B cell (primary cell): ENCODE data around the gene CHMP5. TPM values are rescaled to one million over a fixed set of nuclear protein-coding genes. Genes with fewer than 3 reads are reported as not detected.

Source experiments
- ATAC-seq: fragments of 200-7000 bp; cut with Tn5 transposase; one replicate; pipeline ENCODE4 v1.10.0; 2021; ENCODE audit warnings: low read depth, mild to moderate bottlenecking, moderate number of reproducible peaks, moderate library complexity
- CTCF ChIA-PET: fragments of 350-600 bp; sonication (Branson Sonifier 250); formaldehyde crosslinking; loops from one replicate; lab custom pipeline; 2021; ENCODE audit warnings: antibody characterized with exemption, inconsistent platforms; lab: Charles Lee
- POLR2A ChIA-PET: fragments of 350-600 bp; sonication (Branson Sonifier 250); formaldehyde crosslinking; loops from one replicate; lab custom pipeline; 2021; ENCODE audit warnings: antibody characterized with exemption; lab: Charles Lee
- DNase-seq: peaks from one replicate; pipeline ENCODE4 v3.0.0; 2013
- H2AFZ ChIP-seq: 2 replicates; pipeline ENCODE4 v1.6.1; 2012; ENCODE audit warnings: mild to moderate bottlenecking, low read depth, low read length; ENCODE audit not compliant: insufficient read depth, poor library complexity, severe bottlenecking
- H3K27ac ChIP-seq, 2 donors: 1 replicate in 1 of 2; 2 replicates in 1 of 2; pipeline ENCODE4 v1.5.1; 2012 to 2013; ENCODE audit warnings: low read length in 2 of 2, mild to moderate bottlenecking in 2 of 2, moderate library complexity in 1 of 2
- H3K27me3 ChIP-seq, 4 experiments: fragments of 200-600 bp in 1 of 4; sonication (generic) in 1 of 4; replicated peaks in 1 of 4; 1 replicate in 2 of 4; 2 replicates in 2 of 4; pipeline versions ENCODE4 v1.6.1 to v1.7.0; 2013 to 2016; ENCODE audit warnings: low read length in 3 of 4, mild to moderate bottlenecking in 2 of 4, mixed read lengths in 1 of 4, moderate library complexity in 1 of 4; ENCODE audit not compliant: insufficient read depth in 4 of 4, control insufficient read depth in 3 of 4; ENCODE audit errors: control extremely low read depth in 1 of 4
- H3K36me3 ChIP-seq, 2 experiments: replicated peaks in 1 of 2; 1 replicate in 1 of 2; 2 replicates in 1 of 2; pipeline versions ENCODE4 v1.6.1 to v1.7.1; 2013; ENCODE audit warnings: low read length in 1 of 2; ENCODE audit not compliant: insufficient read depth in 2 of 2, control insufficient read depth in 1 of 2; ENCODE audit errors: control extremely low read depth in 1 of 2, extremely low read depth in 1 of 2
- H3K4me1 ChIP-seq, 2 donors: fragments of 200-600 bp in 1 of 2; sonication (generic) in 1 of 2; 1 replicate in 1 of 2; 2 replicates in 1 of 2; pipeline versions ENCODE4 v1.5.1 to v1.6.1; 2013 to 2017; ENCODE audit warnings: low read length in 2 of 2; ENCODE audit not compliant: control insufficient read depth in 2 of 2, insufficient read depth in 2 of 2
- H3K4me2 ChIP-seq: replicated peaks from 2 replicates; pipeline ENCODE3; 2012; ENCODE audit warnings: mild to moderate bottlenecking, low read depth, low read length; ENCODE audit not compliant: poor library complexity, severe bottlenecking
- H3K4me3 ChIP-seq, 5 experiments: fragments of 200-600 bp in 1 of 5; sonication (generic) in 1 of 5; 1 replicate in 3 of 5; 2 replicates in 2 of 5; pipeline versions ENCODE4 v1.5.1 to v1.7.0; 2011 to 2016; ENCODE audit warnings: low read length in 4 of 5, mild to moderate bottlenecking in 4 of 5, low read depth in 2 of 5, control low read depth in 1 of 5, moderate library complexity in 1 of 5; ENCODE audit not compliant: insufficient read depth in 1 of 5; ENCODE audit errors: control extremely low read depth in 1 of 5, extremely low read depth in 1 of 5
- H3K79me2 ChIP-seq: fragments of 200-600 bp; sonication (generic); one replicate; pipeline ENCODE4 v1.6.0; 2016; ENCODE audit warnings: low read length; ENCODE audit not compliant: control insufficient read depth, insufficient read depth
- H3K9ac ChIP-seq: fragments of 200-600 bp; sonication (generic); 2 replicates; pipeline ENCODE4 v1.6.1; 2017; ENCODE audit warnings: mild to moderate bottlenecking, low read length, moderate library complexity
- H3K9me3 ChIP-seq, 3 donors: one replicate each; pipeline versions ENCODE4 v1.6.1 to v1.7.1; 2013; ENCODE audit warnings: low read length in 2 of 3; ENCODE audit not compliant: control insufficient read depth in 2 of 3, insufficient read depth in 1 of 3; ENCODE audit errors: control extremely low read depth in 1 of 3
- H4K20me1 ChIP-seq: 2 replicates; pipeline ENCODE4 v1.6.0; 2012; ENCODE audit warnings: mild to moderate bottlenecking, low read length; ENCODE audit not compliant: insufficient read depth, control insufficient read depth, poor library complexity, severe bottlenecking
- H3K27ac Mint-ChIP-seq: one replicate; pipeline ENCODE4 v1.8.0; 2021; ENCODE audit warnings: mixed read lengths
- H3K27me3 Mint-ChIP-seq: one replicate; pipeline ENCODE4 v1.8.0; 2021; ENCODE audit warnings: mixed read lengths
- H3K4me1 Mint-ChIP-seq: one replicate; pipeline ENCODE4 v1.8.0; 2021; ENCODE audit warnings: mixed read lengths
- H3K4me3 Mint-ChIP-seq: one replicate; pipeline ENCODE4 v1.8.0; 2021; ENCODE audit warnings: mixed read lengths
- H3K9me3 Mint-ChIP-seq: one replicate; pipeline ENCODE4 v1.8.0; 2022; ENCODE audit warnings: mixed read lengths; ENCODE audit not compliant: insufficient read depth
- CTCF ChIP-seq: fragments of 200-600 bp; IDR thresholded peaks from one replicate; pipeline ENCODE4 v1.8.0; 2022; ENCODE audit warnings: antibody characterized with exemption, mild to moderate bottlenecking
- EZH2 ChIP-seq: IDR thresholded peaks from 2 replicates; pipeline ENCODE4 v1.6.1; 2012; ENCODE audit warnings: borderline replicate concordance, low read depth, mild to moderate bottlenecking, moderate library complexity, low read length; ENCODE audit not compliant: insufficient read depth, poor library complexity, severe bottlenecking
- WGBS: methylation state at CpG from one replicate; pipeline ENCODE4 v1.1.5; 2013; ENCODE audit warnings: missing lambda C conversion rate; ENCODE audit not compliant: insufficient coverage; 5-methylcytosine and 5-hydroxymethylcytosine counted together
- intact Hi-C: fragments of 100-400 bp; cut with micrococcal nuclease; formaldehyde crosslinking; loops from one replicate; pipeline ENCODE4 v1.10.0; 2022
- polyA plus RNA-seq: library from polyadenylated mRNA; depleted of rRNA; stranded (reverse); fragments of >200 nt; gene quantifications from 2 replicates; pipeline ENCODE4 v1.2.3, GENCODE V29; 2012
- total RNA-seq, 2 donors: library from RNA; stranded (reverse); fragments of 120-200 nt in 1 of 2; gene quantifications; 1 replicate in 1 of 2; 2 replicates in 1 of 2; pipeline versions ENCODE4 v1.2.3 to v1.2.4, GENCODE V29; 2013 to 2022

Gene CHMP5
- total and polyA plus RNA-seq, 2 donors (not counting 1 experiment from before 2014, with no cell fraction given) = 15.3 to 28.2 TPM

GRCh38 chr9:33228606-33229005 is 36.2 kb upstream of the CHMP5 start:
- H3K9me3 ChIP-seq = no peaks in the 10 kb centered on the region
- intact Hi-C loops = loop anchor here (5.0 to 10.0 kb wide), 3 partner anchors 41 to 644 kb away; partner anchors contain the start of gene DNAJA1
- H3K4me2 ChIP-seq = no peak overlapping the region
- H3K27ac Mint-ChIP-seq = peak overlapping the region; percentile 20
- H3K27ac ChIP-seq = no peak overlapping the region
- peaks cover 28% of the 10 kb centered on the region for H3K4me1 Mint-ChIP-seq
- ChIA-PET POLR2A (interaction anchor here (0.9 kb wide), 1 partner anchor 93 kb away, joined by 3 read pairs; no protein-coding TSS in a partner anchor), CTCF (interaction anchor here (0.8 to 8.4 kb wide), 2 partner anchors 36 to 149 kb away, joined by 3 to 217 read pairs; partner anchors contain the start of genes BAG1, CHMP5 and SMU1)
- WGBS = 82% methylated on average over 4 of the region's 4 CpGs
- peaks cover 4% of the 10 kb centered on the region for H3K27me3 Mint-ChIP-seq
- DNase-seq = no peak
- no peaks in the 10 kb centered on the region for H4K20me1 ChIP-seq
- no peaks in the 10 kb centered on the region for H3K79me2 ChIP-seq
- H3K9me3 Mint-ChIP-seq = no peaks in the 10 kb centered on the region
- no peaks in the 10 kb centered on the region for H3K27me3 ChIP-seq
- ATAC-seq = no peak
- H3K4me1 ChIP-seq = peaks cover 20 to 23% of the 10 kb centered on the region in 2 donors
- H2AFZ ChIP-seq = no peak overlapping the region
- no peak for TF ChIP-seq CTCF
- no peaks in the 10 kb centered on the region for H3K36me3 ChIP-seq
- no peak overlapping the region for H3K4me3 Mint-ChIP-seq
- no peak overlapping the region for H3K4me3 ChIP-seq
- no peak overlapping the region for H3K9ac ChIP-seq

GRCh38 chr9:33229359-33230114 is 35.3 kb upstream of the CHMP5 start:
- CTCF ChIA-PET = interaction anchor here (0.8 to 8.4 kb wide), 2 partner anchors 35 to 150 kb away, joined by 3 to 217 read pairs; partner anchors contain the start of genes BAG1, CHMP5 and SMU1

More at GRCh38 chr9:33229359-33230114, 35.3 kb upstream of the CHMP5 start:
- Histone ChIP-seq H3K4me3 (no peak overlapping the region), H3K9me3 (no peaks in the 10 kb centered on the region), H4K20me1 (no peaks in the 10 kb centered on the region), H3K27me3 (no peaks in the 10 kb centered on the region), H3K4me2 (no peak overlapping the region), H3K27ac (no peak overlapping the region), H3K79me2 (no peaks in the 10 kb centered on the region), H2AFZ (no peak overlapping the region), H3K9ac (no peak overlapping the region), H3K36me3 (no peaks in the 10 kb centered on the region), H3K4me1 (peaks cover 20 to 23% of the 10 kb centered on the region in 2 donors)
- intact Hi-C loops = loop anchor here (5.0 to 10.0 kb wide), 3 partner anchors 42 to 645 kb away; partner anchors contain the start of gene DNAJA1
- Mint-ChIP-seq H3K4me1 (peaks cover 26% of the 10 kb centered on the region), H3K9me3 (no peaks in the 10 kb centered on the region), H3K27me3 (peaks cover 4% of the 10 kb centered on the region), H3K27ac (no peak overlapping the region), H3K4me3 (no peak overlapping the region)
- WGBS = 98% methylated on average over 5 of the region's 9 CpGs
- DNase-seq (no peak), ATAC-seq (no peak)
- TF ChIP-seq EZH2 = no peak
- no peak for TF ChIP-seq CTCF
- POLR2A ChIA-PET = no interaction called here
